H9 (cell line): ENCODE results near the gene RORC. TPM values are rescaled to one million over a fixed set of nuclear protein-coding genes. Genes with fewer than 3 reads are reported as not detected.

Experiments
- DNase-seq: peaks from one replicate; pipeline ENCODE4 v3.0.0-alpha.2; 2017
- H2AFZ ChIP-seq: one replicate; pipeline ENCODE4 v1.6.1; 2013; ENCODE audit warnings: mild to moderate bottlenecking, low read length, control low read depth, moderate library complexity
- H2AK5ac ChIP-seq: 2 replicates; pipeline ENCODE4 v1.6.1; 2013; ENCODE audit warnings: low read length, control low read depth, mixed read lengths; ENCODE audit not compliant: insufficient read length
- H2BK120ac ChIP-seq: one replicate; pipeline ENCODE4 v1.6.1; 2013; ENCODE audit warnings: low read depth, mild to moderate bottlenecking, low read length, control low read depth, inconsistent platforms; ENCODE audit not compliant: poor library complexity, severe bottlenecking
- H2BK12ac ChIP-seq: 2 replicates; pipeline ENCODE4 v1.6.1; 2013; ENCODE audit warnings: low read length, control low read depth, mixed read lengths, low read depth; ENCODE audit not compliant: insufficient read length
- H2BK15ac ChIP-seq: 2 replicates; pipeline ENCODE4 v1.6.1; 2013; ENCODE audit warnings: low read depth, low read length, control low read depth
- H2BK20ac ChIP-seq: one replicate; pipeline ENCODE4 v1.6.1; 2013; ENCODE audit warnings: low read depth, mild to moderate bottlenecking, low read length, control low read depth, inconsistent platforms; ENCODE audit not compliant: poor library complexity, severe bottlenecking
- H2BK5ac ChIP-seq: 2 replicates; pipeline ENCODE4 v1.6.1; 2013; ENCODE audit warnings: low read length, control low read depth, mixed read lengths; ENCODE audit not compliant: insufficient read length
- H3K14ac ChIP-seq: 2 replicates; pipeline ENCODE4 v1.6.1; 2013; ENCODE audit warnings: low read length, control low read depth; ENCODE audit not compliant: insufficient read depth
- H3K18ac ChIP-seq: 2 replicates; pipeline ENCODE4 v1.6.1; 2013; ENCODE audit warnings: low read depth, mild to moderate bottlenecking, mixed read lengths, low read length, control low read depth; ENCODE audit not compliant: insufficient read length
- H3K23ac ChIP-seq: 2 replicates; pipeline ENCODE4 v1.6.1; 2013; ENCODE audit warnings: low read length, control low read depth, mixed read lengths, low read depth; ENCODE audit not compliant: insufficient read length
- H3K23me2 ChIP-seq: 2 replicates; pipeline ENCODE4 v1.6.1; 2013; ENCODE audit warnings: low read depth, mild to moderate bottlenecking, mixed read lengths, low read length, control low read depth; ENCODE audit not compliant: insufficient read length, poor library complexity, severe bottlenecking
- H3K27ac ChIP-seq: 2 replicates; pipeline ENCODE4 v1.5.1; 2013; ENCODE audit warnings: low read length, control low read depth, mixed read lengths, low read depth; ENCODE audit not compliant: insufficient read length
- H3K27me3 ChIP-seq: 2 replicates; pipeline ENCODE4 v1.6.1; 2013; ENCODE audit warnings: low read length, control low read depth, inconsistent platforms; ENCODE audit not compliant: insufficient read depth
- H3K4ac ChIP-seq: 2 replicates; pipeline ENCODE4 v1.6.1; 2013; ENCODE audit warnings: low read depth, mild to moderate bottlenecking, control low read depth, inconsistent platforms, low read length, moderate library complexity
- H3K4me1 ChIP-seq: 2 replicates; pipeline ENCODE4 v1.6.1; 2013; ENCODE audit warnings: low read length, control low read depth, inconsistent platforms; ENCODE audit not compliant: insufficient read depth
- H3K4me2 ChIP-seq: 2 replicates; pipeline ENCODE4 v1.6.1; 2013; ENCODE audit warnings: low read length, control low read depth, mixed read lengths; ENCODE audit not compliant: insufficient read length, insufficient read depth
- H3K56ac ChIP-seq: 2 replicates; pipeline ENCODE4 v1.6.1; 2013; ENCODE audit warnings: low read depth, mild to moderate bottlenecking, mixed read lengths, low read length, control low read depth; ENCODE audit not compliant: insufficient read length
- H3K79me1 ChIP-seq: 2 replicates; pipeline ENCODE4 v1.6.1; 2013; ENCODE audit warnings: low read depth, mild to moderate bottlenecking, moderate library complexity, low read length, control low read depth, inconsistent platforms; ENCODE audit not compliant: insufficient read depth, poor library complexity, severe bottlenecking
- H3K79me2 ChIP-seq: 2 replicates; pipeline ENCODE4 v1.6.1; 2013; ENCODE audit warnings: low read length, control low read depth, inconsistent platforms; ENCODE audit not compliant: insufficient read depth
- H3K9ac ChIP-seq: 2 replicates; pipeline ENCODE4 v1.6.1; 2013; ENCODE audit warnings: low read length, control low read depth, mixed read lengths; ENCODE audit not compliant: insufficient read length; ENCODE audit errors: extremely low read depth
- H3K9me3 ChIP-seq: one replicate; pipeline ENCODE4 v1.6.1; 2013; ENCODE audit warnings: low read depth, low read length, inconsistent platforms; ENCODE audit not compliant: control insufficient read depth
- H3T11ph ChIP-seq: one replicate; pipeline ENCODE4 v1.6.1; 2013; ENCODE audit warnings: mild to moderate bottlenecking, low read length, control low read depth, inconsistent platforms
- H4K20me1 ChIP-seq: one replicate; pipeline ENCODE4 v1.6.1; 2013; ENCODE audit not compliant: control insufficient read depth, insufficient read length, insufficient read depth
- H4K5ac ChIP-seq: 2 replicates; pipeline ENCODE4 v1.6.1; 2013; ENCODE audit warnings: low read depth, mild to moderate bottlenecking, mixed read lengths, low read length, control low read depth; ENCODE audit not compliant: insufficient read length
- H4K8ac ChIP-seq: replicated peaks from 2 replicates; pipeline ENCODE4 v1.6.1; 2013; ENCODE audit warnings: low read length, control low read depth, mixed read lengths, low read depth; ENCODE audit not compliant: insufficient read length
- H4K91ac ChIP-seq: 2 replicates; pipeline ENCODE4 v1.6.1; 2013; ENCODE audit warnings: low read depth, mild to moderate bottlenecking, moderate library complexity, mixed read lengths, low read length, control low read depth; ENCODE audit not compliant: insufficient read length
- H3K27ac Mint-ChIP-seq, 3 experiments: 2 replicates in 2 of 3; 3 replicates in 1 of 3; pipeline ENCODE4 v1.8.0; 2020 to 2021; ENCODE audit warnings: mixed read lengths in 3 of 3, mild to moderate bottlenecking in 1 of 3, moderate library complexity in 1 of 3
- H3K27me3 Mint-ChIP-seq: 2 replicates; pipeline ENCODE4 v1.8.0; 2021; ENCODE audit warnings: low read depth, mild to moderate bottlenecking, moderate library complexity, mixed read lengths
- H3K36me3 Mint-ChIP-seq, 3 experiments: 2 replicates in 2 of 3; 3 replicates in 1 of 3; pipeline ENCODE4 v1.8.0; 2020 to 2021; ENCODE audit warnings: low read depth in 3 of 3, mixed read lengths in 3 of 3; ENCODE audit not compliant: insufficient read depth in 1 of 3
- H3K4me1 Mint-ChIP-seq, 2 experiments: 2 replicates each; pipeline ENCODE4 v1.8.0; 2020; ENCODE audit warnings: mixed read lengths in 2 of 2
- H3K4me3 Mint-ChIP-seq, 2 experiments: 2 replicates in 1 of 2; 3 replicates in 1 of 2; pipeline ENCODE4 v1.8.0; 2020 to 2021; ENCODE audit warnings: mild to moderate bottlenecking in 2 of 2, mixed read lengths in 2 of 2, moderate library complexity in 1 of 2
- H3K9me3 Mint-ChIP-seq, 2 experiments: 2 replicates in 1 of 2; 3 replicates in 1 of 2; pipeline ENCODE4 v1.8.0; 2020; ENCODE audit warnings: mild to moderate bottlenecking in 2 of 2, mixed read lengths in 2 of 2, moderate library complexity in 1 of 2
- CTCF ChIP-seq: fragments of 200-600 bp; sonication (generic); conservative IDR thresholded peaks from 3 replicates; pipeline ENCODE4 v1.8.0; 2021; ENCODE audit warnings: antibody characterized with exemption, mild to moderate bottlenecking
- WGBS: extraction: QIAGEN DNeasy Blood & Tissue Kit; methylation state at CpG from one replicate; pipeline ENCODE4 v1.1.7; 2013; ENCODE audit warnings: missing lambda C conversion rate, low lambda C conversion rate, mixed read lengths; ENCODE audit not compliant: insufficient read length; ENCODE audit errors: extremely low coverage; 5-methylcytosine and 5-hydroxymethylcytosine counted together
- total RNA-seq: library from RNA; stranded (reverse); gene quantifications from 2 replicates; pipeline ENCODE4 v1.2.1, GENCODE V29; 2021

The RORC gene
- total RNA-seq, 1 experiment from 2014 or later: 0.52 TPM

DNA sequence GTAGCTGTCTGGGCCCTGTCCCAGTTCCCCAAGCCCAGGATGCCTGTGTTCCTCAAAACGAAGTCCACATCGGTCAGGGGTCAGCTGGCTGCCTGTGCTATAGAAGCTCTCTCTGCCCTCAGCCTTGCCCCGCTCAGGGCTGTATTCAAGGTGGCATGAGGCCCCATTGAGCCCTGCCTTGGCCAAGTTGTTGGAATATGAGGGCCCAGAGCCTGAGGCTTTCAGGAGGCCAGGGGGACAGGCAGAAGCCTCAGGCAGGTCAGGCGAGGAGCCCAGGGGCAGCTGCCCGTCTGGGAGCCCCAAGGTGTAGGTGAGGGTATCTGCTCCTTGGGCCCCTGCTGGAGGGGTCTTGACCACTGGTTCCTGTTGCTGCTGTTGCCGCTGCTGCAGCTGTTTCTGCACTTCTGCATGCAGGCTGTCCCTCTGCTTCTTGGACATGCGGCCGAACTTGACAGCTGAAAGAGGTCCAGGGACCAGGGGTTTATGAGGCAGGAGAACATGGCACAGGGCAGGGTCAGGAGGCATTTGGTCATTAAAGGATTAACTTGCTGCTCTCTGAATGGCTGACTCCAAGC, 16.5 kb downstream of the RORC start:
- Histone ChIP-seq H4K8ac (no peak overlapping the region), H3K4me1 (no peaks in the 10 kb centered on the region), H3K14ac (no peak overlapping the region; the same call in 1 of the 2 replicates), H3K79me1 (no peaks in the 10 kb centered on the region), H3K18ac (no peak overlapping the region), H3K4ac (no peak overlapping the region), H2AK5ac (no peak overlapping the region), H2BK120ac (no peak overlapping the region), H2BK12ac (no peak overlapping the region), H2BK20ac (no peak overlapping the region), H3K27ac (no peak overlapping the region), H3K23ac (no peak overlapping the region), H3K9ac (no peak overlapping the region), H3K23me2 (no peaks in the 10 kb centered on the region), H3K79me2 (no peaks in the 10 kb centered on the region), H2BK15ac (no peak overlapping the region), H4K5ac (no peak overlapping the region), H2BK5ac (no peak overlapping the region), H3K56ac (no peak overlapping the region), H4K20me1 (no peaks in the 10 kb centered on the region), H3T11ph (no peak overlapping the region), H3K27me3 (no peaks in the 10 kb centered on the region), H3K9me3 (no peaks in the 10 kb centered on the region), H2AFZ (no peak overlapping the region), H3K4me2 (no peak overlapping the region), H4K91ac (no peak overlapping the region)
- Mint-ChIP-seq H3K27me3 (peaks cover 5% of the 10 kb centered on the region; the same call in 1 of the 2 replicates), H3K4me3 (no peak overlapping the region), H3K27ac (no peak overlapping the region; a peak in 1 of 7 replicates), H3K9me3 (no peaks in the 10 kb centered on the region), H3K4me1 (peaks cover 10 to 16% of the 10 kb centered on the region in 2 experiments), H3K36me3 (no peaks in the 10 kb centered on the region)
- DNase-seq: no peak
- no CpG with 5 or more reads among the region's 8 CpGs for WGBS
- no peak for TF ChIP-seq CTCF
